ENCODE measurements around the gene SPTAN1.
A peak's percentile ranks its signal among the peaks of the same experiment; 100 is the strongest.

The SPTAN1 gene

GRCh38 chr9:128595471-128595870, 43.1 kb downstream of the SPTAN1 start:
- TF ChIP-seq CTCF (IDR thresholded peaks at IDR 0.05; ENCODE audit: control insufficient read depth, extremely low read depth, insufficient read depth): no peak
- H3K4me3 ChIP-seq (ENCODE audit: low read depth, low read length): no peak overlapping the region
- DNase-seq (ENCODE audit: low read depth): no peak

GRCh38 chr9:128600099-128600498, 47.7 kb downstream of the SPTAN1 start:
- no peak overlapping the region for H3K4me3 ChIP-seq (ENCODE audit: low read depth, low read length)
- no peak for DNase-seq (ENCODE audit: low read depth)

GRCh38 chr9:128603697-128604096, 51.3 kb downstream of the SPTAN1 start:
- H3K4me3 ChIP-seq (ENCODE audit: low read depth, low read length): no peak overlapping the region
- DNase-seq (ENCODE audit: low read depth): no peak
- TF ChIP-seq CTCF (IDR thresholded peaks at IDR 0.05; ENCODE audit: control insufficient read depth, extremely low read depth, insufficient read depth): no peak

More at GRCh38 chr9:128600099-128600498, 47.7 kb downstream of the SPTAN1 start:
- TF ChIP-seq CTCF (IDR thresholded peaks at IDR 0.05; ENCODE audit: control insufficient read depth, extremely low read depth, insufficient read depth): no peak

- H3K4me3 ChIP-seq (ENCODE audit: low read depth, low read length): no peak overlapping the region
- peak; percentile 12; the same call in 1 of the 2 replicates for TF ChIP-seq CTCF (IDR thresholded peaks at IDR 0.05; ENCODE audit: control insufficient read depth, extremely low read depth, insufficient read depth)
- peak; percentile 100 for DNase-seq (ENCODE audit: low read depth)
Measured at GRCh38 chr9:128607642-128608350, 55.4 kb downstream of the SPTAN1 start.

GRCh38 chr9:128610897-128611296, 58.5 kb downstream of the SPTAN1 start:
- DNase-seq (ENCODE audit: low read depth): no peak
- no peak overlapping the region for H3K4me3 ChIP-seq (ENCODE audit: low read depth, low read length)
- TF ChIP-seq CTCF (IDR thresholded peaks at IDR 0.05; ENCODE audit: control insufficient read depth, extremely low read depth, insufficient read depth): no peak

GRCh38 chr9:128611600-128612394, 59.4 kb downstream of the SPTAN1 start:
- no peak for TF ChIP-seq CTCF (IDR thresholded peaks at IDR 0.05; ENCODE audit: control insufficient read depth, extremely low read depth, insufficient read depth)
- H3K4me3 ChIP-seq (ENCODE audit: low read depth, low read length): no peak overlapping the region
- DNase-seq (ENCODE audit: low read depth): no peak

Data from LNCaP clone FGC (cell line).